Natural killer cell treated with Interleukin-12 subunit alpha and Interleukin-12 subunit beta and Interleukin-15 and Interleukin-18, amount 100 ng/mL, for 72 hours (primary cell): ENCODE data around the gene TMEM234. TPM values are rescaled to one million over a fixed set of nuclear protein-coding genes. Genes with fewer than 3 reads are reported as not detected.
A peak's percentile ranks its signal among the peaks of the same experiment; 100 is the strongest.

Experiments
- ATAC-seq, 2 donors: fragments of 150-1000 bp; cut with Tn5 transposase in 1 of 2; sonication (Bioruptor Pico), chemical (Tn5 transposase) in 1 of 2; 2 replicates each; pipeline ENCODE4 v1.10.0; 2021
- DNase-seq: peaks from one replicate; pipeline ENCODE4 v3.0.0; 2022; ENCODE audit warnings: low spot score
- H3K27ac Mint-ChIP-seq, 2 donors: 1 replicate in 1 of 2; 2 replicates in 1 of 2; pipeline ENCODE4 v1.8.0; 2022; ENCODE audit warnings: mixed read lengths in 2 of 2, mild to moderate bottlenecking in 1 of 2, moderate library complexity in 1 of 2
- H3K27me3 Mint-ChIP-seq, 2 donors: 1 replicate in 1 of 2; 2 replicates in 1 of 2; pipeline ENCODE4 v1.8.0; 2022; ENCODE audit warnings: mixed read lengths in 2 of 2
- H3K36me3 Mint-ChIP-seq: one replicate; pipeline ENCODE4 v1.8.0; 2022; ENCODE audit warnings: mixed read lengths
- H3K4me1 Mint-ChIP-seq, 2 donors: 1 replicate in 1 of 2; 2 replicates in 1 of 2; pipeline ENCODE4 v1.8.0; 2022; ENCODE audit warnings: low read depth in 2 of 2, mixed read lengths in 2 of 2, mild to moderate bottlenecking in 1 of 2
- H3K4me3 Mint-ChIP-seq: one replicate; pipeline ENCODE4 v1.8.0; 2022; ENCODE audit warnings: mixed read lengths
- H3K9me3 Mint-ChIP-seq: 2 replicates; pipeline ENCODE4 v1.8.0; 2022; ENCODE audit warnings: mixed read lengths
- total RNA-seq, 2 donors: library from RNA; stranded (reverse); gene quantifications; one replicate each; pipeline ENCODE4 v1.2.3, GENCODE V29; 2022

The TMEM234 gene
- total RNA-seq, 2 donors from 2014 or later, result 15.6 to 15.8 TPM

DNA sequence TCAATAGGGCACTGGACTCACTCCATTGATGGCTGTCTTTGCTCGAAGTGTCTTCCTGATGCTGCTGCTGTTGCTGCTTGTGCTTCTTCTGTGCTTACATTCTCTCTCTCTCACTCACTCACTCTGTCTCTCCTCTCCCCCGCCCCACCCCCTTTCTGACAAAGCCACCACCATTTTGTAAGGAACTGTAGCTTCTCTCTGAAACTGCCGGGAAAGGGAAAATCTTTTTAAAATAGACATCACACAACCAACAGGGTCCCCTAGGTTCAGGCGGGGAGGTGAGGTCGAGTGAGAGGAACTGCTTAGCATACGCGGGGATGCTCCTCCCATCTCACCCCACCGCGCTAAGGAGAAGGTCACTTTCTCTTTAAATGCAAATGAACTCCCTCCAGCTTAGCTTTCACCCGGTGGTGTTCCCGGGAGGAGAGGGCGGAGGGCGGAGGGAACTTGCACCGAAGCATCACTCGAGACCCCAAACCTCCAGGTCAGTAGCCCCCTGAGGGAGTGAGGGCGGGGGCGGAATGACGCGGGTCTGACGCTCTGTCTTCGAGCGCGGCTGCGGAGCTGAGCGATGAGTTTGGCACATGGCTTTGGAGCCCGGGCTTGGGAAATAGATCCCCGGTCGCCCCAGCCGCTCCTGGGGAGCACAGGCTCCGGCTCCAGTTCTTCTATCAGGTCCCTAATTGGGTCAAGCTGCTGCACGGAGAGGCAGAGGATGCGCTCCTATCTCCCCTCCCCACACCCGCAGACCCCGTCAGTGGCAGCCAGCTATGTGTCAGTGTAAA, 21.7 kb downstream of the TMEM234 start, which contains the start of gene CCDC28B:
Gene CCDC28B, plus strand, starts transcription at position 370 of the 785 bp plus-strand sequence. CDS start 1,341 bp downstream, outside the sequence.
- ATAC-seq (peak; percentile 55 to 67), DNase-seq (peak; percentile 72)
- H3K27ac Mint-ChIP-seq, result peak within 1 kb of the TSS; percentile 92 to 94
- peaks cover 10% of the 10 kb centered on the region for H3K36me3 Mint-ChIP-seq
- H3K4me3 Mint-ChIP-seq, result peak within 1 kb of the TSS; percentile 95
- peaks cover 39 to 45% of the 10 kb centered on the region in 2 donors for H3K4me1 Mint-ChIP-seq
- no peaks in the 10 kb centered on the region for H3K27me3 Mint-ChIP-seq
- H3K9me3 Mint-ChIP-seq, result no peaks in the 10 kb centered on the region

DNA sequence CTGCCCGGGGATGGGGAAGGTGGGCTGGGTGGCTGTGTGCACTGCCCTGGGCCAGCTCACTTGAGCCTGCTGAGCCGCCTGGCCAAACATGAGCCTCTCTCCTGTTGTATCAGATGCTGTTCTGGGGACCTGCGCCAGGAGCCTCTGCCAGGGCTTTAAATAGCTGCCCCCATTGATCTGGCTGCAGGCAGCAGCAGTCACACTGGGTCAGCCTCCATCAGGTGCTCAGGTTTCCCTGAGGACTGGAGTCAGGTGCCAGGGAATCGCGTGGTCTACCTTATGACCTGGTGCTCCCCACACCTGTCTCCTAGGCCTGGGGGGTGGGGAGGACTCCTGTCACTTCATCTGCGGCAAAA, 22.5 kb downstream of the TMEM234 start:
- Mint-ChIP-seq H3K9me3 (no peaks in the 10 kb centered on the region), H3K27ac (peak overlapping the region; percentile 71 to 94), H3K36me3 (peaks cover 10% of the 10 kb centered on the region), H3K4me3 (peak overlapping the region; percentile 95), H3K27me3 (no peaks in the 10 kb centered on the region), H3K4me1 (peaks cover 39 to 50% of the 10 kb centered on the region in 2 donors)
- ATAC-seq (no peak), DNase-seq (no peak)

- Mint-ChIP-seq H3K27me3 (no peaks in the 10 kb centered on the region), H3K9me3 (no peaks in the 10 kb centered on the region), H3K4me1 (peaks cover 42 to 50% of the 10 kb centered on the region in 2 donors), H3K27ac (peak overlapping the region in 1 of 2 donors; percentile 94), H3K36me3 (peaks cover 13% of the 10 kb centered on the region), H3K4me3 (no peak overlapping the region)
- no peak for DNase-seq
- ATAC-seq, result no peak
Measured at GRCh38 chr1:32199043-32199716, 23.0 kb downstream of the TMEM234 start.

- Mint-ChIP-seq H3K4me3 (peak overlapping the region; percentile 28), H3K9me3 (no peaks in the 10 kb centered on the region), H3K27ac (peak overlapping the region in 1 of 2 donors; percentile 87), H3K36me3 (peaks cover 19% of the 10 kb centered on the region), H3K4me1 (peaks cover 46 to 49% of the 10 kb centered on the region in 2 donors), H3K27me3 (no peaks in the 10 kb centered on the region)
- no peak for DNase-seq
- ATAC-seq, result no peak
Measured at GRCh38 chr1:32198237-32199042, 23.7 kb downstream of the TMEM234 start.

DNA sequence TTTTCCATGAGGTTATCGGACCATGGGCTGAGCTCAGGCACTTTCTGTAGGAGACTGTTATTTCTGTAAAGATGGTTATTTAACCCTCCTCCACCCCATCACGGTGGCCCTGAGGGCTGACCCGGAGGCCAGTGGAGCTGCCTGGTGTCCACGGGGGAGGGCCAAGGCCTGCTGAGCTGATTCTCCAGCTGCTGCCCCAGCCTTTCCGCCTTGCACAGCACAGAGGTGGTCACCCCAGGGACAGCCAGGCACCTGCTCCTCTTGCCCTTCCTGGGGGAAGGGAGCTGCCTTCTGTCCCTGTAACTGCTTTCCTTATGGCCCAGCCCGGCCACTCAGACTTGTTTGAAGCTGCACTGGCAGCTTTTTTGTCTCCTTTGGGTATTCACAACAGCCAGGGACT, 24.3 kb downstream of the TMEM234 start:
- DNase-seq, result no peak
- no peaks in the 10 kb centered on the region for H3K27me3 Mint-ChIP-seq
- no peak for ATAC-seq
- no peaks in the 10 kb centered on the region for H3K9me3 Mint-ChIP-seq
- no peak overlapping the region for H3K4me3 Mint-ChIP-seq
- H3K36me3 Mint-ChIP-seq, result peaks cover 25% of the 10 kb centered on the region
- H3K27ac Mint-ChIP-seq, result peak overlapping the region; percentile 18 to 87
- peaks cover 46 to 52% of the 10 kb centered on the region in 2 donors for H3K4me1 Mint-ChIP-seq

DNA sequence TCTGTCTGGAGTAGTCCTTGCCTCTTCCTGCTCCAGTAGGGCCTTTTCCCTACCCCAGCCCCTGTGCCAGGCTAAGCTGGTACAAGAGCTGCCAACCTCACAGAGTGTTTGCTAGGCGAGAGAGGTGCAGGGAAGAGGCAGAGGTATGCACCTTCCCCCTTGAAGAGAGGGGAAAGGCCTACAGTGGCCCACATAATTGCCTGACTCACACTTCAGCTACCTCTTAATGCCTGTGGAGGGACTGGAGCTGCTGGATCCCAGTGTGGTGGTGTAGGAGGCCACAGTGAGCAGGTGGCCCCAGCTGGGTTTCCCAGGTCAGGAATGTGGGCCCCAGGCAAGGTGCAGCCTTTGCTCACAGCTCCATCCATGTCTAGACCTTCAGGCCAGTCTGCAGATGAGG, 25.1 kb downstream of the TMEM234 start:
- DNase-seq (no peak), ATAC-seq (no peak)
- Mint-ChIP-seq H3K9me3 (no peaks in the 10 kb centered on the region), H3K4me3 (no peak overlapping the region), H3K27me3 (no peaks in the 10 kb centered on the region), H3K4me1 (peaks cover 40 to 50% of the 10 kb centered on the region in 2 donors), H3K27ac (peak overlapping the region in 1 of 2 donors; percentile 18), H3K36me3 (peaks cover 30% of the 10 kb centered on the region)

DNA sequence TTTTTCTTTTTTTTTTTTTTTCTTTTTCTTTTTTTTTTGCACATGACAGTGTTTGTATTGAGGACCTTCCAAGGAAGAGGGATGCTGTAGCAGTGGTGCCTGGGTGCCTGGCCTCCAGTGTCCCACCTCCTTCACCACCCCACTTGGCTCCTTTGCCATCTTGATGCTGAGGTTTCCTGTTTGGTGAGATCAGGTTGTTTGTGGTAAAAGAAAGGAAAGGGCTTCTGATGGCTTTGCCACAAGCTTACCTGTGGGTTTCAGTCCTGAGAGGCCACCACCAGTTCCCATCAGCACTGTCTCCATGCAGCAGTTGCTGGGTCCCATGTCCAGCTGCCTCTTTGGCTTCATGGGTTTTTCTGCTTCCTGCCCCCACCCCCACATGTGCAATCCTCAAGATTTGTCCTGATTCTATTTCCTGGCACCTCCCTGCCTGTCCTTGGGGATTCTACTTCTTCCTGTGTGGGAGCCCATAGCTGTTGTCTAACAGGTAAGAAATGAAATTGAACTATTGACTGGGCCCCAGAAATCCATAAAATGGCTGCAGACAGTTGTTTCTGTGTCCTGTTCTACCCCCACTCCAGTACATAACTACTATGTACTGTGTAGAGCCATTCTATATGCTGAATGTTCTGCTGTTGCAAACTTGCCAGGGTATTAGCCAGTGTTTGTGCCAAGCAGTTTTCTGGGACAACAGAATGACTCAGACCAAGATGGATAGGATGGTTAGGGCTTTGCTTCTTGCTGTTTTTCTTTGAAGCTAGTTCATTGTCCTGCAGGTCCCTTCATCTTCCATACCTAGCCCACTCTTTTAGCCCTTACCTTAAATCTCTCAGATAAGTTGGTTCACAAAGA, 26.0 kb downstream of the TMEM234 start:
- ATAC-seq (no peak), DNase-seq (no peak)
- peaks cover 32 to 47% of the 10 kb centered on the region in 2 donors for H3K4me1 Mint-ChIP-seq
- H3K4me3 Mint-ChIP-seq, result no peak overlapping the region
- no peaks in the 10 kb centered on the region for H3K27me3 Mint-ChIP-seq
- no peak overlapping the region for H3K27ac Mint-ChIP-seq
- H3K36me3 Mint-ChIP-seq, result peaks cover 38% of the 10 kb centered on the region
- H3K9me3 Mint-ChIP-seq, result no peaks in the 10 kb centered on the region

DNA sequence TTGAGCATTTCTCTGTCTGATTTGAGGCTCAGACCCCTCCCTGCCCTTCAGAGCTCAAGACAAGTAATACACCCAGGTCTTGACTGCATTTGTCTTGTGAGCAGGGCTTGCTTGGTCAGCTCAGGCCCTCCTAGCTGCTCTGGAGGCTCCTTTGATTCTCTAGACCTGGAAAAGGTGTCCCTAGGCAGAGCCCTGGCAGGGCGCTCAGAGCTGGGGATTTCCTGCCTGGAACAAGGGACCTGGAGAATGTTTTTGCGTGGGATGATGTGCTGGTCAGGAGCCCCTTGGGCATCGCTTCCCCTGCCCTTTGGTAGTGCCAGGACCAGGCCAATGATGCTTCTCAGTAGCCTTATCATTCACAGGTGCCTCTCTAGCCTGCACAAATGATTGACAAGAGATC, 26.6 kb downstream of the TMEM234 start:
- DNase-seq (no peak), ATAC-seq (no peak)
- Mint-ChIP-seq H3K36me3 (peaks cover 38% of the 10 kb centered on the region), H3K4me3 (no peak overlapping the region), H3K4me1 (peaks cover 31 to 47% of the 10 kb centered on the region in 2 donors), H3K27ac (no peak overlapping the region), H3K9me3 (no peaks in the 10 kb centered on the region), H3K27me3 (no peaks in the 10 kb centered on the region)

DNA sequence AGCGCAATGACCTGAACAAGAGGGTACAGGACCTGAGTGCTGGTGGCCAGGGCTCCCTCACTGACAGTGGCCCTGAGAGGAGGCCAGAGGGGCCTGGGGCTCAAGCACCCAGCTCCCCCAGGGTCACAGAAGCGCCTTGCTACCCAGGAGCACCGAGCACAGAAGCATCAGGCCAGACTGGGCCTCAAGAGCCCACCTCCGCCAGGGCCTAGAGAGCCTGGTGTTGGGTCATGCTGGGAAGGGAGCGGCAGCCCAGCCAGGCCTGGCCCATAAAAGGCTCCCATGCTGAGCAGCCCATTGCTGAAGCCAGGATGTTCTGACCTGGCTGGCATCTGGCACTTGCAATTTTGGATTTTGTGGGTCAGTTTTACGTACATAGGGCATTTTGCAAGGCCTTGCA, 27.2 kb downstream of the TMEM234 start:
- Mint-ChIP-seq H3K4me3 (no peak overlapping the region), H3K9me3 (no peaks in the 10 kb centered on the region), H3K27me3 (no peaks in the 10 kb centered on the region), H3K4me1 (peaks cover 26 to 42% of the 10 kb centered on the region in 2 donors), H3K27ac (no peak overlapping the region), H3K36me3 (peaks cover 38% of the 10 kb centered on the region)
- ATAC-seq (no peak), DNase-seq (no peak)

GRCh38 chr1:32192220-32192948, 29.8 kb downstream of the TMEM234 start:
- Mint-ChIP-seq H3K27me3 (no peaks in the 10 kb centered on the region), H3K4me1 (peaks cover 22 to 37% of the 10 kb centered on the region in 2 donors), H3K9me3 (no peaks in the 10 kb centered on the region), H3K4me3 (no peak overlapping the region), H3K36me3 (peaks cover 48% of the 10 kb centered on the region), H3K27ac (peak overlapping the region in 1 of 2 donors; percentile 18)
- DNase-seq, result no peak
- no peak for ATAC-seq

DNA sequence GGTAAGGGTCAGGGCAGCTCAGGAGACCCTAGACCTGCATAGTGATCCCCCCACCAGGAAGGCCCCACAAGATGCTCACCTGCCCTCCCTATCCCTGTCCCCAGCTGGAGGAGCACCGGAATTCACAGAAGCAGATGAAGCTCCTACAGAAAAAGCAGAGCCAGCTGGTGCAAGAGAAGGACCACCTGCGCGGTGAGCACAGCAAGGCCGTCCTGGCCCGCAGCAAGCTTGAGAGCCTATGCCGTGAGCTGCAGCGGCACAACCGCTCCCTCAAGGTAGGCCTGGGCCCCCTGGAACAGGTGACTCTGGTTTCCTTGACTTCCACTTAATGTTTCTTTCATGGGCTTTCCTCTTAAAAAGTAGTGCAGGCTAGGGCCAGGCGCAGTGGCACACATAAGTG, 34.3 kb downstream of the TMEM234 start:
- DNase-seq, result no peak
- no peak for ATAC-seq
- H3K9me3 Mint-ChIP-seq, result no peaks in the 10 kb centered on the region
- H3K36me3 Mint-ChIP-seq, result peaks cover 51% of the 10 kb centered on the region
- no peak overlapping the region for H3K4me3 Mint-ChIP-seq
- peaks cover 32 to 37% of the 10 kb centered on the region in 2 donors for H3K4me1 Mint-ChIP-seq
- no peaks in the 10 kb centered on the region for H3K27me3 Mint-ChIP-seq
- H3K27ac Mint-ChIP-seq, result no peak overlapping the region

- Mint-ChIP-seq H3K9me3 (no peaks in the 10 kb centered on the region), H3K4me3 (peak overlapping the region; percentile 50), H3K4me1 (peaks cover 33 to 37% of the 10 kb centered on the region in 2 donors)
Measured at GRCh38 chr1:32186491-32186890, 35.7 kb downstream of the TMEM234 start.

More at GRCh38 chr1:32186491-32186890, 35.7 kb downstream of the TMEM234 start:
- ATAC-seq, result no peak
- Mint-ChIP-seq H3K36me3 (peaks cover 42% of the 10 kb centered on the region), H3K27ac (peak overlapping the region; percentile 55 to 65), H3K27me3 (no peaks in the 10 kb centered on the region)
- no peak for DNase-seq
